ENCODE measurements around the gene NEO1.

NEO1 gene

DNA sequence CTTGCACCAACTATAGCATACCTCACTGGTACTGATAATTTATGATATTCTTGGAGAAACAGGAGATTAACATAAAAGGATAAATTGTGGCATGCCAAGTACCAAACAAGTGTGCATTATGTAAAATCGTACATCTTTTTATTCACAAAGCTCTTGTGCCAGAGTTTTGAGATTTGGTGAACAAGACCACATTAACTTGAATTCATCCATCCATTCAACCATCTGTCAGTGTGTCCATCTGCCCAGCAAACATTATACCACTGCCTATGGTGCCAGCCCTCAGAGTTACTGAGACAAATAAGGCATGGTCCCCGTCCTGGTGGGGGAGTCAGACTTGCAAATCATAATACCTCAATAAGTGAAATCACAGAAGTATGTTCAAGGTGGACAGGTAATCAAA, 17.0 kb upstream of the NEO1 start:
- Histone ChIP-seq H3K23ac (ENCODE audit: low read length) (no peak overlapping the region), H3K36me3 (ENCODE audit: control insufficient read depth in 1 of 2, insufficient read depth in 2 of 2, low read length in 2 of 2) (no peaks in the 10 kb centered on the region), H4K8ac (ENCODE audit: low read depth, low read length) (no peak overlapping the region), H2AFZ (ENCODE audit: insufficient read depth, low read length, poor library complexity) (no peak overlapping the region), H3K9ac (ENCODE audit: low read length) (no peak overlapping the region), H3K14ac (ENCODE audit: low read length) (no peak overlapping the region), H2AK5ac (ENCODE audit: low read length) (no peak overlapping the region), H3K27me3 (ENCODE audit: insufficient read depth, low read length) (no peaks in the 10 kb centered on the region), H2BK5ac (ENCODE audit: low read depth, low read length, poor library complexity) (no peak overlapping the region), H3K4me1 (ENCODE audit: control insufficient read depth in 1 of 2, insufficient read depth in 2 of 2, low read length in 2 of 2) (no peaks in the 10 kb centered on the region), H3K79me2 (ENCODE audit: control insufficient read depth, insufficient read depth, low read length, poor library complexity) (no peaks in the 10 kb centered on the region), H3K4me3 (ENCODE audit: low read depth, low read length) (no peak overlapping the region), H2BK12ac (ENCODE audit: low read length) (no peak overlapping the region), H4K12ac (ENCODE audit: low read depth, low read length) (no peak overlapping the region), H3K18ac (ENCODE audit: low read length) (no peak overlapping the region), H2BK120ac (ENCODE audit: insufficient read depth, low read length, poor library complexity) (no peak overlapping the region), H3K9me3 (ENCODE audit: insufficient read depth, low read depth, low read length) (no peaks in the 10 kb centered on the region), H4K91ac (ENCODE audit: low read depth, low read length) (no peak overlapping the region), H3K4ac (ENCODE audit: low read depth, low read length) (no peak overlapping the region), H3K79me1 (ENCODE audit: low read length) (no peaks in the 10 kb centered on the region), H3K4me2 (ENCODE audit: low read length) (no peak overlapping the region), H3K27ac (ENCODE audit: low read depth, low read length) (no peak overlapping the region)
- no CpG with 5 or more reads among the region's 2 CpGs for WGBS (ENCODE audit: extremely low coverage, insufficient coverage, insufficient read length)
- no peak for DNase-seq

DNA sequence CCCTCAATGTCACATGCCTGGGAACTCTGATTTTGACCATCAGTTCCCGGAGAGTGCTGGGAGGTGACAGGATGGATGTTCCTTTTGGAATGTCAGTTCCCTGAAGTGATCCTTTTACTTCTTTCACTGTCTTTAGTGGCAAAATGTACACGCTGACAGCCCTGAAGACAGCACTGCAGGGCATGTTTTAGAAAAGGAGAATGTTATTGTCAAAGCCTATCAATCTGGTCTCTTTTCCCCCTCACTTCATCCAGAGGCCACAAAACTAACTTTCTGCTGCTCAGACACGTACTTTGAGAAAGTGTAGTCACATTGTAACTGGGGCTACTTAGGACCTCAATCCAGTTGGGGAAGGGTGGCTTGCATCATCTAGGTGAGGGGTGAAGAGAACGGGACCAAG, 14.0 kb upstream of the NEO1 start:
- Histone ChIP-seq H3K79me1 (ENCODE audit: low read length) (no peaks in the 10 kb centered on the region), H3K23ac (ENCODE audit: low read length) (no peak overlapping the region), H3K18ac (ENCODE audit: low read length) (no peak overlapping the region), H3K27ac (ENCODE audit: low read depth, low read length) (no peak overlapping the region), H3K9me3 (ENCODE audit: insufficient read depth, low read depth, low read length) (no peaks in the 10 kb centered on the region), H2BK120ac (ENCODE audit: insufficient read depth, low read length, poor library complexity) (no peak overlapping the region), H2AK5ac (ENCODE audit: low read length) (no peak overlapping the region), H3K4me3 (ENCODE audit: low read depth, low read length) (no peak overlapping the region), H4K8ac (ENCODE audit: low read depth, low read length) (no peak overlapping the region), H3K4me2 (ENCODE audit: low read length) (no peak overlapping the region), H3K36me3 (ENCODE audit: control insufficient read depth in 1 of 2, insufficient read depth in 2 of 2, low read length in 2 of 2) (no peaks in the 10 kb centered on the region), H3K27me3 (ENCODE audit: insufficient read depth, low read length) (no peaks in the 10 kb centered on the region), H4K91ac (ENCODE audit: low read depth, low read length) (no peak overlapping the region), H4K12ac (ENCODE audit: low read depth, low read length) (no peak overlapping the region), H3K4ac (ENCODE audit: low read depth, low read length) (no peak overlapping the region), H2BK5ac (ENCODE audit: low read depth, low read length, poor library complexity) (no peak overlapping the region), H2AFZ (ENCODE audit: insufficient read depth, low read length, poor library complexity) (no peak overlapping the region), H3K4me1 (ENCODE audit: control insufficient read depth in 1 of 2, insufficient read depth in 2 of 2, low read length in 2 of 2) (no peaks in the 10 kb centered on the region), H3K9ac (ENCODE audit: low read length) (no peak overlapping the region), H2BK12ac (ENCODE audit: low read length) (no peak overlapping the region), H3K14ac (ENCODE audit: low read length) (no peak overlapping the region), H3K79me2 (ENCODE audit: control insufficient read depth, insufficient read depth, low read length, poor library complexity) (no peaks in the 10 kb centered on the region)
- WGBS (ENCODE audit: extremely low coverage, insufficient coverage, insufficient read length) = no CpG with 5 or more reads among the region's 4 CpGs
- DNase-seq = no peak

DNA sequence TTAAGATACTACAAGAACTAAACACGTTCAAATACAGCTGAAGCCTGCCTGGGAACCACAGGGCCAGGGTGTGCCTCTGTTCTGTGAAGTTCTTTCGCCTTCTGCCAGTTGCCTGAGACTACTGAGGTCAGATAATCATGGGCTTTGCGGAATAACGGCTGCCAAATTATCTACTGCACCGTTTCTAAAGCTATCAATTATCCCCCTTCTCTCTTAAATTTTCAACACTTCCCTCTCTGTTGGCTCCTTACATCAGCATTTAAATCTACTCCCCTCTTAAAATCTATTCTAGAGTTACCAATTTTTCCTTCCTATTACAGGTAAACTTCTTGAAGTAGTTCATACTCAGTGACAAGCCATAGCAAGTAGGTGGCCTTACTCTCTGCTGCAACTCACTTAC, 6.2 kb upstream of the NEO1 start:
- no peak overlapping the region for H4K12ac ChIP-seq (ENCODE audit: low read depth, low read length)
- no peak overlapping the region for H3K4ac ChIP-seq (ENCODE audit: low read depth, low read length)
- H3K79me2 ChIP-seq (ENCODE audit: control insufficient read depth, insufficient read depth, low read length, poor library complexity) = no peaks in the 10 kb centered on the region
- H3K79me1 ChIP-seq (ENCODE audit: low read length) = no peaks in the 10 kb centered on the region
- no peaks in the 10 kb centered on the region for H3K9me3 ChIP-seq (ENCODE audit: insufficient read depth, low read depth, low read length)
- H3K9ac ChIP-seq (ENCODE audit: low read length) = no peak overlapping the region
- no peaks in the 10 kb centered on the region for H3K27me3 ChIP-seq (ENCODE audit: insufficient read depth, low read length)
- WGBS (ENCODE audit: extremely low coverage, insufficient coverage, insufficient read length) = no CpG with 5 or more reads among the region's 5 CpGs
- no peak overlapping the region for H3K14ac ChIP-seq (ENCODE audit: low read length)
- H2BK5ac ChIP-seq (ENCODE audit: low read depth, low read length, poor library complexity) = no peak overlapping the region
- DNase-seq = no peak
- H3K18ac ChIP-seq (ENCODE audit: low read length) = no peak overlapping the region
- H3K36me3 ChIP-seq (ENCODE audit: control insufficient read depth in 1 of 2, insufficient read depth in 2 of 2, low read length in 2 of 2) = no peaks in the 10 kb centered on the region
- no peak overlapping the region for H4K91ac ChIP-seq (ENCODE audit: low read depth, low read length)
- no peak overlapping the region for H2AK5ac ChIP-seq (ENCODE audit: low read length)
- H3K27ac ChIP-seq (ENCODE audit: low read depth, low read length) = no peak overlapping the region
- no peak overlapping the region for H2BK12ac ChIP-seq (ENCODE audit: low read length)
- no peak overlapping the region for H3K23ac ChIP-seq (ENCODE audit: low read length)
- H2AFZ ChIP-seq (ENCODE audit: insufficient read depth, low read length, poor library complexity) = no peak overlapping the region
- H3K4me1 ChIP-seq (ENCODE audit: control insufficient read depth in 1 of 2, insufficient read depth in 2 of 2, low read length in 2 of 2) = no peaks in the 10 kb centered on the region
- H4K8ac ChIP-seq (ENCODE audit: low read depth, low read length) = no peak overlapping the region
- H2BK120ac ChIP-seq (ENCODE audit: insufficient read depth, low read length, poor library complexity) = no peak overlapping the region
- H3K4me2 ChIP-seq (ENCODE audit: low read length) = no peak overlapping the region
- no peak overlapping the region for H3K4me3 ChIP-seq (ENCODE audit: low read depth, low read length)

DNA sequence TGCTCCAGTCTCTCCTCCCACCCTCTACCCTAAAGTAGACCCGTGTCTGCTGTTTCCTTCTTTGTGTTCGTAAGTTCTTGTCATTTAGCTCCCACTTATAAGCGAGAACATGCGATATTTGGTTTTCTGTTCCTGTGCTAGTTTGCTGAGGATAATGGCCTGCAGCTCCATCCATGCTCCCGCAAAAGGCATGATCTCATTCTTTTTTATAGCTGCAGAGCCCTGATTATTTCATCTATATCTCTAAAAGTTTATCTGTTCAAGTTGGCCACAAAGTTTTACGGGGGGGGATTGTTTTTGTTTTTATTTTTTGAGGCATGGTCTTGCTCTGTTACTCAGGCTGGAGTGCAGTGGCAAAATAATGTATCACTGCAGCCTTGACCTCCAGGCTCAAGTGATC, 4.4 kb upstream of the NEO1 start:
- no peak for DNase-seq
- Histone ChIP-seq H2AFZ (ENCODE audit: insufficient read depth, low read length, poor library complexity) (no peak overlapping the region), H4K8ac (ENCODE audit: low read depth, low read length) (no peak overlapping the region), H4K12ac (ENCODE audit: low read depth, low read length) (no peak overlapping the region), H3K4me1 (ENCODE audit: control insufficient read depth in 1 of 2, insufficient read depth in 2 of 2, low read length in 2 of 2) (no peaks in the 10 kb centered on the region), H3K9ac (ENCODE audit: low read length) (no peak overlapping the region), H3K36me3 (ENCODE audit: control insufficient read depth in 1 of 2, insufficient read depth in 2 of 2, low read length in 2 of 2) (no peaks in the 10 kb centered on the region), H2BK120ac (ENCODE audit: insufficient read depth, low read length, poor library complexity) (no peak overlapping the region), H3K27ac (ENCODE audit: low read depth, low read length) (no peak overlapping the region), H2BK12ac (ENCODE audit: low read length) (no peak overlapping the region), H3K4me3 (ENCODE audit: low read depth, low read length) (no peak overlapping the region), H3K18ac (ENCODE audit: low read length) (no peak overlapping the region), H3K23ac (ENCODE audit: low read length) (no peak overlapping the region), H3K79me1 (ENCODE audit: low read length) (peaks cover 8% of the 10 kb centered on the region), H3K79me2 (ENCODE audit: control insufficient read depth, insufficient read depth, low read length, poor library complexity) (peaks cover 2% of the 10 kb centered on the region), H3K27me3 (ENCODE audit: insufficient read depth, low read length) (no peaks in the 10 kb centered on the region), H3K14ac (ENCODE audit: low read length) (no peak overlapping the region), H4K91ac (ENCODE audit: low read depth, low read length) (no peak overlapping the region), H2BK5ac (ENCODE audit: low read depth, low read length, poor library complexity) (no peak overlapping the region), H3K9me3 (ENCODE audit: insufficient read depth, low read depth, low read length) (no peaks in the 10 kb centered on the region), H2AK5ac (ENCODE audit: low read length) (no peak overlapping the region), H3K4me2 (ENCODE audit: low read length) (no peak overlapping the region), H3K4ac (ENCODE audit: low read depth, low read length) (no peak overlapping the region)
- no CpG with 5 or more reads among the region's 6 CpGs for WGBS (ENCODE audit: extremely low coverage, insufficient coverage, insufficient read length)
